Measurements from ENCODE around the gene PCBP2. TPM values are rescaled to one million over a fixed set of nuclear protein-coding genes. Genes with fewer than 3 reads are reported as not detected.
A peak's percentile ranks its signal among the peaks of the same experiment; 100 is the strongest.
"Not testable (repeated sequence)": the region's sequence is repeated elsewhere in the genome, so short reads cannot be mapped to it uniquely, and the experiment has no call there.

PCBP2 gene
- 557 TPM for total RNA-seq
- long read RNA-seq, transcript PCBP2-201 (14 exons, 1,730 nt): major isoform, 17 of 229 reads
- long read RNA-seq, transcript PCBP2-207 (15 exons, 1,457 nt): minor isoform, 10 of 229 reads
- long read RNA-seq, transcript PCBP2-203 (13 exons, 3,026 nt): minor isoform, 13 of 229 reads
- long read RNA-seq, transcript PCBP2-205 (14 exons, 3,077 nt): minor isoform, 12 of 229 reads
- long read RNA-seq, partial matches to known transcripts: 87 of 229 reads
- long read RNA-seq, other reads (novel, unspliced or antisense): 69 of 229 reads

DNA sequence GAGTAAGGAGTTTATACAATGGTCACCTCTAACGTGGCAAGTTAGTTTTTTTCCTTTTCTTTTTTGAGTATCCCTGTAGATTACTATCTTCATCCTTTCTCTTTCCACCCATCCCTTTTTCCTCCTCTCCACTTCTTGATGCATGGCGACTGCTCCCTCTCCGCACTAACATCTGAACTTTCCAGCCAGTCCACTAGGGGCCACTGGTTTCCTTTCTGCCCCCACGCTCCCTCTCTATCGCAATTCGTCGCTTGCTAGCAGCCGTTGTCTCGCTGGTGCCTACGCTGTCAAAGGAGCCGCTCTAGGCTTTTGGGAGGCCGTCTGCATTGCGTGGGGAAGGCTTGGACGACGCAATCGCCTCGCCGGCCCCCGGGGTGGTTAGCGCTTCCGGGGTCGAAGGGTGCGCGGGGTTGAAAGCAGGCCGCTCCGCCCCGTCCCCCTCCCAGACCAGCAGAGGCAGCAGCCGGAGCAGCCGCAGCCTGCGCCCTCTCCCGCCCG, at the start of gene PCBP2:
TSS of gene PCBP2 (plus strand) at position 442 of the 498 bp plus-strand sequence. CDS start 2,699 bp downstream, outside the sequence.
- intact Hi-C loops (cut with micrococcal nuclease): no loop called here
- DNase-seq (peak; percentile 98), ATAC-seq (peak; percentile 96)

DNA sequence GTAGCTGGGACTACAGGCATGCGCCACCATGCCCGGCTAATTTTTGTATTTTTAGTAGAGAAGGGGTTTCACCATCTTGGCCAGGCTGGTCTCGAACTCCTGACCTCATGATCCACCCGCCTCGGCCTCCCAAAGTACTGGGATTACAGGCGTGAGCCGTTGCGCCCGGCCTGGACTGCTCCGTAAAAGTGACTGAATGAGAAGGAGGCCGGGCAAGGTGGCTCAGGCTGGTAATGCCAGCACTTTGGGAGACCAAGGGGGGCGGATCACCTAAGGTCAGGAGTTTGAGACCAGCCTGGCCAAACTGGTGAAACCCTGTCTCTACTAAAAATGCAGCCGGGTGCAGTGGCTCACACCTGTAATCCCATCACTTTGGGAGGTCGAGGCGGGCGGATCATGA, 49.6 kb upstream of the PCBP2 start:
- intact Hi-C loops (cut with micrococcal nuclease): not testable (repeated sequence)

DNA sequence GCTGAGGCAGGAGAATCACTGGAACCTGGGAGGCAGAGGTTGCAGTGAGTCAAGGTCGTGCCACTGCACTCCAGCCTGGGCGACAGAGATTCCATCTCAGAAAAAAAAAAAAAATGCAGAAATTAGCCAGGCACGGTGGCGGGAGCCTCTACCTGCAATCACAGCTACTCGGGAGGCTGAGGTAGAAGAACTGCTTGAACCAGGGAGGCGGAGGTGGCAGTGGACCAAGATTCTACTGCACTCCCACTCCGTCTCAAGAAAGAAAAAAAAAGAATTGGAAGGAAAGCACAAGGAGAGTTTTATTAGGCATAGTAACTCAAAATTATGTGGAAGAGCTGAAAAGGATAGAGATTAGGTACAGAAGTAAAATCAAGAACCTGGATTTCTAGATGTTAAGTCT, 49.0 kb upstream of the PCBP2 start:
- DNase-seq: no peak
- ATAC-seq: no peak
- intact Hi-C loops (cut with micrococcal nuclease): no loop called here

More for the DNA sequence above, 49.6 kb upstream of the PCBP2 start:
- not testable (repeated sequence) for DNase-seq, ATAC-seq

DNA sequence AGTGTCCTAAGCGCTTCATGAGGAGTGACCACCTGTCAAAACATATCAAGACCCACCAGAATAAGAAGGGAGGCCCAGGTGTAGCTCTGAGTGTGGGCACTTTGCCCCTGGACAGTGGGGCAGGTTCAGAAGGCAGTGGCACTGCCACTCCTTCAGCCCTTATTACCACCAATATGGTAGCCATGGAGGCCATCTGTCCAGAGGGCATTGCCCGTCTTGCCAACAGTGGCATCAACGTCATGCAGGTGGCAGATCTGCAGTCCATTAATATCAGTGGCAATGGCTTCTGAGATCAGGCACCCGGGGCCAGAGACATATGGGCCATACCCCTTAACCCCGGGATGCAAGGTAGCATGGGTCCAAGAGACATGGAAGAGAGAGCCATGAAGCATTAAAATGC, 41.0 kb upstream of the PCBP2 start:
- intact Hi-C loops (cut with micrococcal nuclease): no loop called here

DNA sequence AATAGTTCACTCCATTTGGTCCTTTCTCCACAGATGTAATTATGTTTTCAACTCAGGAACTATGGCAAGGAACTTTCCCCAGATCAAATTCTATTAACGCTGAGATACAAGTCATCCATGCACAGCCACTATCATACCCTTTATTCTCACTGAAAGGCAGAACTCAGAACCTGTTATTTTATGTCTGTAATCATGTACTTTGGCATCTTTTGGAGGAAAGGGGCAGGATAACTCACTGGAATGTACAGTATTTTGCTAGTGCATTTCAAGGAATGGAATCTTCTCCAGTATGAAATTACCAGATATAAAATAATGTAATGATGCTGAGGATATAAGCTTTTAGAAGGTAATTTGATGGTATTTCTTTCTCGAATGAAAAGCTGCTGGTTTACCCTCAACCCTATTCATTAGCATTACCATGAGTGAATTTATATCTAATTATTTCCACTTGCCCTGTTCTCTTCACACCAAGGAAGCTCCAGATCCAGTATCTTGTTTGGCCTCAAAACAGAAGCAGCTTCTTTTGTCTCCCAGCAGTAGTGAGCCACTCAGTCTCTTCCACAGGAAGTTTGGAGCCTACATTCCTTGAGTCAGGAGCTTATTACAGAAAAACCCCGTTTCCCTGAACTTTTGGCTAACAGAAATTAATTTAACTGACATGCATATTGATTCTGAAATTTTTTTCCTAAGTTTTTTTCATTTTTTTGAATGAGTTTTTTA, 38.3 kb upstream of the PCBP2 start:
- no peak for ATAC-seq
- intact Hi-C loops (cut with micrococcal nuclease): no loop called here
- no peak for DNase-seq

More for the DNA sequence above, 41.0 kb upstream of the PCBP2 start:
- ATAC-seq (no peak), DNase-seq (no peak)

DNA sequence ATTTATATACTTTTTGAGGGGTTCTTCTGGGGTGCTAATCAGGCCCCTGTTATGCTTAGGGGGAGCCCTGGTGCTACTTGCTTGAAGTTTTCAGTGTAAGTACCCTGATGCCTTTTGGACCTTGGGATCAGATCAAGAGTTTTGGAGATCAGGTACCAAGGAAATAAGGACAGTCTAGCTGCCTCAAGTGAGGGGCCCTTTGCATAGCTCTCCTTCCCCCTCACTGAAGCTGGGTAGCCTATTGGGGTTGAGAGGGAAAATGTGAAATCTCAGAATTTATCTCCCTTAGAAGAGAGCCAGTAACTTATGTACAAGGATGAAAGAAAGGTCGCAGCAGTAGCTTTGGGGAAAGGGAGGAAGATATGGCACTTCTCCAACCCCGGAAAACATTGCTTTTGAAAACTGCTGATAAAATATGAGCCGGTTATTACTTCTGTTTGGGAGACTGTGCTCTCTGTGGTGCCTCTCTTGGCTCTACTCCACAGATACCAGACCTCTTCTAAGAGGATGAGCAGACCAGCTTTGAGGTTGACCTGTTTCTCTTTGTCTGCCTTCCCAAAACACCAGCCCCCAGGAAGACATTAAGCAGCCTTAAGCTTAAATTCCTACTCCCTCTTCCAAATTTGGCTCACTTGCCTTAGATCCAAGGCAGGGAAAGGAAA, 37.0 kb upstream of the PCBP2 start:
- ATAC-seq (peak; percentile 16), DNase-seq (no peak)
- intact Hi-C loops (cut with micrococcal nuclease): no loop called here

DNA sequence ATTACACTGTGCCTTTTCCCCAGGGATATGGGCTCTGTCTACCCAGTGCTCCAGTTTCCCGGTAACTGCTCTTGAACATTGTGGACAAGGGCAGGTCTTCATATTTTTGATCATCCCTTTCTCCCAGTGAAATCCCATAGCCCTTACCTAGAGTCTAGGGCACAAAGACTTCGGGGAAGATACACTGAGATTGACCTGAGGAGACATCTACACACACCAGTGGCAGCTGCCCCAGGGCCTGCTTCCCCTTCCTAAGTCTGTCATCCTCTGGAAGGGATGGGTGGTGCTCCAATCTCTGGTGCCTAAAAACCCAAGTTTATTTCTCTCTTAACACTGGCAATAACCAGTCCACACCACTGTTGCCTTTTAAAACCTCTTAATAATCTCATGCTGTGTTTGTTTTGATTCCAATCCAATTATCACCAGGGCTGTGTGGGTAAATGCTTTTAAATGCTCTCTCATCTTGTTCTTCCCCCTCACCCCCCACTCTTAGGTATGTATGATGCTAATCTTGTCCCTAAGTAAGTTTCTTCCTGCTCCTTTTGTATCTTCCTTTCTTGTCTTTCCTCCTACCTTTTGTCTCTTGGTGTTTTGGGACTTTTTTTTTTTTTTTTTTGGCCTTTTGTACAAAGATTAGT, 36.0 kb upstream of the PCBP2 start:
- DNase-seq; intact Hi-C loops (cut with micrococcal nuclease): not testable (repeated sequence)
- peak; percentile 28 for ATAC-seq

DNA sequence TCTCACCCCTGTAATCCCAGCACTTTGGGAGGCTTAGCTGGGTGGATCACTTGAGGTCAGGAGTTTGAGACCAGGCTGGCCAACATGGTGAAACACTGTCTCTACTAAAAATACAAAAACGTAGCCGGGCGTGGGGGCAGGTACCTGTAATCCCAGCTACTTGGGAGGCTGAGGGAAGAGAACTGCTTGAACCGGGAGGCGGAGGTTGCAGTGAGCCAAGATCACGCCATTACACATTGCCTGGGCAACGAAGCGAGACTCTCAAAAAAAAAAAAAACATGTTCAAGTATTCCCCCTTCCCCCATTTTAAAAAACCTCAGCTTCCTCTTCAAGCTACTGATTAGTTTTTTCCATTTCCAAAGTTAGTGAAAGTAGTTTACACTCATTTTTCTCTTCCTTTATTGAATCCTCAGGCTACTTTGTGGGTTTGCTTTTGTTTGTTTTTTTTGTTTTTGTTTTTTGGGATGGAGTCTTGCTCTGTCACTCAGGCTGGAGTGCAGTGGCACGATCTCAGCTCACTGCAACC, 34.5 kb upstream of the PCBP2 start:
- ATAC-seq; DNase-seq; intact Hi-C loops (cut with micrococcal nuclease): not testable (repeated sequence)

DNA sequence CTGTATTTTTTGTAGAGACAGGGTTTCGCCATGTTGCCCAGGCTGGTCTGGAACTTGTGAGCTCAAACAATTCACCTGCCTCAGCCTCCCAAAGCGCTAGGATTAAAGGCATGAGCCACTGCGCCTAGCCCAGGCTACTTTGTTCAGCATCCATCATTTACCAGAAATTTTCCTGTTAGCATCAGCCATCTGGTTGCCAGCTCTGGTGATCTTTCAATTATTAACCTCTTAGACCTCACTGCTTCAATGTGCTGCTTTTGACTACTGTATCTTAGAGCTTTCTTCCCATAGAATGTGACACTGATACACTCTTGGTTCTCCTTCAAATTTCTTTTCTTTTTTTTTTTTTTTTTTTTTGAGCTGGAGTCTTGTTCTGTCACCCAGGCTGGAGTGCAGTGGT, 33.7 kb upstream of the PCBP2 start:
- ATAC-seq: no peak
- intact Hi-C loops (cut with micrococcal nuclease): no loop called here
- DNase-seq: no peak

DNA sequence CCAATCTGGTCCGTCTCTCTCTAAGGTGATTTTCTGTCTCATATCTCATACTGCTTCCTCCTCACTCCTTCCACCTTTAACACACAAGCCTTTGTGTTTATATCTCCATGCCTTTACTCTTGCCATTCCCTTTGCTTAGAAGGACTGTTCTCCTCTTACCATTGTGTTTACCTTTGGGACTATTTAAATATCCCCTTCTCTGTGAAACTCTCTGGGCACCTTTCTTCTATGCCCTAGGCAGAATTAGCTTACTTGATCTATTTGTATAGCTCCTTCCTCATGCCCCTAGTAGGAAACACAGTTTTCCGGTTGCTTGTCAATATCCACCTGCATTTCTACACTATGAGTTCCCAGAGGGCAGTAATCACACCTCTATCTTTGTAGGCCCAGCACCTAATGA, 32.1 kb upstream of the PCBP2 start:
- intact Hi-C loops (cut with micrococcal nuclease): loop anchor here (2.0 kb wide), 1 partner anchor 69 kb away; no protein-coding TSS in a partner anchor
- DNase-seq: no peak
- no peak for ATAC-seq

DNA sequence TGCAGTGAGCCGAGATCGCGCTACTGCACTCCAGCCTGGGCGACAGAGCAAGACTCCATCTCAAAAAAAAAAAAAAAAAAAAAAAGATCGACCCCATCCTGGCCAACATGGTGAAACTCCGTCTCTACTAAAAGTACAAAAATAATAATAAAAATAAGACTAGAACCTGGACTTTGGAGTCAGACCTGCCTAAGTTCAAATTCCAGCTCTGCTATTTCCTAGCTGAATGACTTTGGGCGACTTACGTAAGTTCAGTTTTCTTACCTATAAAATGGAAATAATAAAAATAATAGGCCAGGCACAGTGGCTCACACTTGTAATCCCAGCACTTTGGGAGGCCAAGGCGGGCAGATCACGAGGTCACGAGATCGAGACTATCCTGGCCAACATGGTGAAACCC, 29.7 kb upstream of the PCBP2 start:
- ATAC-seq; DNase-seq; intact Hi-C loops (cut with micrococcal nuclease): not testable (repeated sequence)

DNA sequence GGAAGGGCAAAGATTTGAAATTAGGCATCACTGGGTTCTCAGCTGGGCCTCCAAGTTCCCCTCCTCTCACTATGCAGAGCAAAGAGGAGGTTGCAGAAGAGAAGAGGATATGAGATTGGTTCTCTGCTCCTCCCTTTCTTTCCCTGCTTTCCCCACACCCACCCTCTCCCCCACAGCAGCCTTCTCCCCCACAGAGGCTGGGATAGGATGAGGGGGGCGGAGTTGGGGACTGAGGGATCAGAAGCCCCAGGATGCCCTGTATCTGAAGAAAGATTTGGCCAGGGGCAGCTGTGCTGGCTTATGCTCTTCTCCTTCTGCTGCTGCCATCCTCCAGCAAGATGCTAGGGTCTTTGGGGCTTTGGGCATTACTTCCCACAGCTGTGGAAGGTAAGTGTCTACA, 28.3 kb upstream of the PCBP2 start, which contains the start of gene AMHR2:
TSS of gene AMHR2 (plus strand) at position 259 of the 400 bp plus-strand sequence. CDS start at position 339, 80 bp downstream.
- intact Hi-C loops (cut with micrococcal nuclease): no loop called here
- ATAC-seq: no peak
- DNase-seq: no peak

DNA sequence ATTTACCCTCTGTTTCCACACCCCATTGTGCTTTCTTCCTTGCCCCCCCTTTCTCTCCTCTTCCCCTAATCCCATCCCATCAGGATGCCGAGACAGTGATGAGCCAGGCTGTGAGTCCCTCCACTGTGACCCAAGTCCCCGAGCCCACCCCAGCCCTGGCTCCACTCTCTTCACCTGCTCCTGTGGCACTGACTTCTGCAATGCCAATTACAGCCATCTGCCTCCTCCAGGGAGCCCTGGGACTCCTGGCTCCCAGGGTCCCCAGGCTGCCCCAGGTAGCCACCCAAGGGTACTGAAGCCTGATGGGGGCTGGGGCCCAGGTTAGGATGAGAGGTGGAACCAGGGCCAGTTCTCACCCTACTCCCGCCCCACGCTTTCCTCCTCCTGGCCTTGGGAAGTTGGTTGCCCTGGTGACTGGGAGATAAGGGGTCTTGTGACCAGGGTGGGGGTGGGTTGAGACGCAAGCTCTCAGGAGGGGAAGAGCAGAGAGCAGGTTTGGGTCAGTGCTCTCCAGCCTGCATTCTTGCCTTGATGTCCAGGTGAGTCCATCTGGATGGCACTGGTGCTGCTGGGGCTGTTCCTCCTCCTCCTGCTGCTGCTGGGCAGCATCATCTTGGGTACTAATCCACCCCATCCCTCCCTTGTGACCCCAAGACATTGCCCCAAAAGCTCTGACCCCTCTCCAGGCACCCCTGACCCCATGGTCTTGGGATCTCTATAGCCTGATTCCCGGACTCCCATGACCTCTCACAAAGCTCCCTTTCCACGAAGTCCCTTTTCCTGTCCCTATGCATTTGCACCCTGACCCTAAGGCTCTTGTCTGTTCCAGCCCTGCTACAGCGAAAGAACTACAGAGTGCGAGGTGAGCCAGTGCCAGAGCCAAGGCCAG, 27.0 kb upstream of the PCBP2 start:
- DNase-seq (no peak), ATAC-seq (peak; percentile 33)
- intact Hi-C loops (cut with micrococcal nuclease): no loop called here

DNA sequence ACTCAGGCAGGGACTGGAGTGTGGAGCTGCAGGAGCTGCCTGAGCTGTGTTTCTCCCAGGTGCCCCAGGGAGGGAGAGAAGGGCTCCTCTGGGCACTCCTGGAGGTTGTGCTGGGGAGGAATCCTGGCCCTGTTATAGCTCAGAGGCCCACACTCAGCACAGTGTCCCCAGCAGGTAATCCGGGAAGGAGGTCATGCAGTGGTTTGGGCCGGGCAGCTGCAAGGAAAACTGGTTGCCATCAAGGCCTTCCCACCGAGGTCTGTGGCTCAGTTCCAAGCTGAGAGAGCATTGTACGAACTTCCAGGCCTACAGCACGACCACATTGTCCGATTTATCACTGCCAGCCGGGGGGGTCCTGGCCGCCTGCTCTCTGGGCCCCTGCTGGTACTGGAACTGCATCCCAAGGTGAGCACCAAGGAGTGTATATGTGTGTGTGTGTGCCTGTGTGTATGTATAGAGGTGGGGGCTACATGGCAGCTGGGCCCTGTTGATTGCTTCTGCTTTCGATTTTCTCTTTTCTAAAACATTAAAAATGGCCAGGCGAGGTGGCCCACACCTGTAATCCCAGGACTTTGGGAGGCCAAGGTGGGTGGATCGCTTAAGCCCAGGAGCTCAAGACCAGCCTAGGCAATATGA, 26.3 kb upstream of the PCBP2 start:
- intact Hi-C loops (cut with micrococcal nuclease): no loop called here
- DNase-seq: no peak
- peak; percentile 22 for ATAC-seq

DNA sequence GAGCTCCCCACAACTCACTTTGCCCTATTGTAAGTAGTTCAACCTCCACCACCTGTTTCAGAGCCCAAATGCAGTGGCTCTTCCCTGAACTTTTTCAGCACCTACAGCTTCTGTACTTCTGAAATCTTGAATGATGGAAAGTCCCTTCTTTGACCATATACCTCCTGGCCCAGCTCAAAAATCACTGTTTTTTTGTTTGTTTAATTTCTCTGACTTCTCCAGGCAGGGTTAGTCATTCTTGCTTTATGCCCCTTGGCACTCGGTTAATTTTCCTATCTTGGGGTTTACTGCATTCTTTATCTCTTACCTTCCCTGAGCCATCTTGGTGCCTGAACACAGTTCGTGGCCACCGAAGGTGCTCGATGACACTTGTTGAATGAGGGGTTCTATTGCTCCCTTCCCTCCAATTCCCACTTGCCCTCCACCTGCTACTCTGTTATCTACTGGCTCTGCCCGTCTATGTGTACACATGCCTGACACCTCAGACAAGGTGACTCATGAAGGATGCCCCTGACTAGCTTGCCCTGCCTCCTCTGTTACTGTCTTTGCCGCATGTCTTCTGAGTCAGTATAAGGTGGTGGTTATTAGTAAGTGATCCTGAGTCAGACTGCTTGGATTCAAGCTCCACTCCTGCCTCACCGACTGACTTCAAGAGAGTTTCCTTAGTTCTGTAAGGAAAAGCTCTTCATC, 23.9 kb upstream of the PCBP2 start:
- DNase-seq: no peak
- ATAC-seq: no peak
- intact Hi-C loops (cut with micrococcal nuclease): no loop called here

DNA sequence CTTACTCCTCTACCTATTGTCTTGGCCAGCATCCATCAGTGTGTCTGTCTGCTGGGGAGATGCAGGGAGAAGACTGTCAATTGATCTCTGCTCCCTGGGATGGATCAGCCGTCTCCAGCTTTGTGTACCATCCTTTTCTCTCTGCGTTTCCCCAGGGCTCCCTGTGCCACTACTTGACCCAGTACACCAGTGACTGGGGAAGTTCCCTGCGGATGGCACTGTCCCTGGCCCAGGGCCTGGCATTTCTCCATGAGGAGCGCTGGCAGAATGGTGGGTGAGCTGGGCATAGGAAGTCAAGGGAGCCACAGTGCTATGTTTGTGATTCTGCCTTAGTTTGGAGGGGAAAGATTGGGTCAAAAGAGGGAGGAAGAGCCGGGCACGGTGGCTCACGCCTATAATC, 23.2 kb upstream of the PCBP2 start:
- intact Hi-C loops (cut with micrococcal nuclease): no loop called here
- no peak for ATAC-seq
- no peak for DNase-seq

DNA sequence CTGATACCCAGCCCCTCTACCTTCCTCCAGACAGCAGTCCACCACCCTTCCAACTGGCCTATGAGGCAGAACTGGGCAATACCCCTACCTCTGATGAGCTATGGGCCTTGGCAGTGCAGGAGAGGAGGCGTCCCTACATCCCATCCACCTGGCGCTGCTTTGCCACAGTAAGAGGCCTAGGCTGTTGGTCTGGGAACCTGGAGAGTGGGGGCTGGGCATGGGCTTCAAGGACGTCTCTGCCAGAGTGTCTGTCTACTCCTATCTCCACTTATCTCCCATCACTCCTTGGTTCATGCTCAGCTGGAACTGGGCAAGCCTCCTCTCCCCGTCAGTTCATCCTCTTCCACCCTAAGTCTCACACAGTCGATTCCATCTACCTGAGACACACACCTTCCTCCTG, 21.8 kb upstream of the PCBP2 start:
- DNase-seq (no peak), ATAC-seq (no peak)
- intact Hi-C loops (cut with micrococcal nuclease): no loop called here
